ENCODE data around the gene FXYD5.
"Not testable (repeated sequence)": the region's sequence is repeated elsewhere in the genome, so short reads cannot be mapped to it uniquely, and the experiment has no call there.

Gene FXYD5

GRCh38 chr19:35140207-35140961 lies 14.2 kb upstream of the FXYD5 start:
- no peak for FAIRE-seq

DNA sequence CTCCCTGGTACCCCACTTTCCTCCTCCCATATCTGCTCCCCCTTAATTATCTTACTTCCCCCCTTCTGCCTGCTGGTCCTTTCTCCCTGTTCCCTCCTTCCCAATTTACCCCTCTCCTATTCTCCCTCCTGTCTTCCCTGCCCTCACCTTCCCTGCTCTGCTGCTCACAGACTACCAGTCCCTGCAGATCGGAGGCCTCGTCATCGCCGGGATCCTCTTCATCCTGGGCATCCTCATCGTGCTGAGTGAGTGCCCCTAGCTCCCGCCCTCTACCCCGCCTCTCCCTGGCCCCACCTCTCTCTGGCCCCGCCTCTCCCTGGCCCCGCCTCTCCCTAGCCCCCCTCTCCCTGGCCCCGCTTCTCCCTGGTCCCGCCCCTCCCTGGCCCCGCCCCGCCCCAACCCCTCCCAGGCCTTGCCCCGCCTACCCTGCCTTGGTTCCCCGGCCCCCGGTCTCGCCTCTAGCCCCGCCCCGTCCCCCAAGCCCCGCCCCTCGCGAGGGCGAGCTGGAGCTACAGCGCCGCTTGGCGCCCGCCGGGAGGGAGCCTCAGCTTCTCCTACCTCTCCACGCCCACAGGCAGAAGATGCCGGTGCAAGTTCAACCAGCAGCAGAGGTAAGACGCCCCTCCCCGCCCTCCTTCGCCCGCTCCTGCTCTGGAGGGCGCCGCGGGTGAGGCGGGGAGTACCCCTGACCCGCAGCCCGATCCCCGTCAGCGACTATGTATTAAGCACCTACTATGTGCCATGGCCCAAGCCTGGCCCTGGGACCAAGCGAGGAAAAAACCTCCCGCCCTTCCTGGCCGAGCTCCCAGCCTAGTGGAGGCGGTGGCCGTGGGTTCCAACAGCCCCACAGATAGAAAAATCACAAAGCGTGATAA lies 13.3 kb upstream of the FXYD5 start:
- FAIRE-seq: no peak

DNA sequence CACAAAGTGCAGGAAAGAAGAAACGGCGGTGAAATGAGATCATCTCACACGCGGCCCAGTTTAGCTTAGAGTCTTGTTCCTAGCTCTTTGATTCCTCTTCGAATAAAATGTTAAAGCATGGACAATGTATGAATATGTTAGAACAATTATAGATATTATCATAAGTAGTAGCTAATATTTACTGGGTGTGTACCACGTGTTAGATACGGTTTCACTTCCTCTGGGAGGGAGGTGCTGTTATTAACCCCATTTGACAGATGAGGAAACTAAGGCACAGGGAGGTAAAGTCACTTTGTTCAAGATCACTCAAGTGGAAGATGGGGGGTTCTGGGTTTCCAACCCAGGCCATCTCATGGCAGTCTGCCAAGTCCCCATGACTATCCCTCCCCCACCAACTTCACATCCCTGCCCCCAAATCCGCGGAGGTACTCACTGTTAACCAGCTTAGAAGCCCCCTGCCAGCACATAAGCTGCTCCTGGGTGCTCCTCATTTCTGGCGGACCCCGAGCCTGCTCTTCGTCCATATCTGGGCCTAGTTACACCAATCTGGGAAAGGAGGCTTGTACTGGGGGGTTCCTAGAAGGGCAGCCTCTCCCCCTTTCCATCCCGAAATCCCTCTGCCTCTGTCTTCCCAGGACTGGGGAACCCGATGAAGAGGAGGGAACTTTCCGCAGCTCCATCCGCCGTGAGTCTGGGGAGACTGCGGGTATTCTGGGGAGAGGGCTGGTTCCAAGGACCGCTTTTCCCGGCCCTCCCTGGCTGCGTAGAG lies 12.5 kb upstream of the FXYD5 start:
- FAIRE-seq: no peak

- FAIRE-seq: no peak
These were observed 11.8 kb upstream of the FXYD5 start for GRCh38 chr19:35142606-35143230.

DNA sequence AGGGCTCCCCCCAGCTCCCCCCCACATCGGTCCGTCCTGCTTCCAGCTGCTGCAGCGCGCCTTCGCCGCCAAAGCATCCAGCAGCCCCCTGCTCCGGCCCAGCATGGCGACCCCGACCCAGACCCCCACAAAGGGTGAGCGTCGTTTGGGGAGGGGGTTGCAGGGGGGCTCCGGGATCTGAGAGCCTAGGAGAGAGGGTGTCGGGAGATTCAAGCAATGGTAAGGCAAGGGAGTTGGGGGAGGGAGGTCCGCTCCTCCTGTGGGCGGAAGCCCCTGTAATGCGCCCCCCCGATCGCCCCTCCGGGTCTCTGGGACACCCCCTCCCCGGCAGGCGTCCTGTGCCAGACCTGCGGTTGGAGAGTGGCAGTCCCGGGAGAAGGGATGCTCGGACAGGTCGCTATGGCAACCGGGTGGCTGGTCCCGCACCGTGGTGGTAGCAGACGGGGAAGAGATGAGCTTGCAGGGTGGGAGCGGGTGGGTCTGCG lies 11.3 kb upstream of the FXYD5 start, which contains the start of gene FXYD7:
FXYD7 (plus strand) TSS at position 25 of the 485 bp plus-strand sequence; CDS start at position 104, 79 bp downstream.
- no peak for FAIRE-seq

- FAIRE-seq: no peak
These were observed 10.7 kb upstream of the FXYD5 start for GRCh38 chr19:35143818-35144217.

- no peak for FAIRE-seq
These were observed 10.3 kb upstream of the FXYD5 start for GRCh38 chr19:35144259-35144599.

- no peak for FAIRE-seq
These were observed 9.7 kb upstream of the FXYD5 start for GRCh38 chr19:35144600-35145436.

DNA sequence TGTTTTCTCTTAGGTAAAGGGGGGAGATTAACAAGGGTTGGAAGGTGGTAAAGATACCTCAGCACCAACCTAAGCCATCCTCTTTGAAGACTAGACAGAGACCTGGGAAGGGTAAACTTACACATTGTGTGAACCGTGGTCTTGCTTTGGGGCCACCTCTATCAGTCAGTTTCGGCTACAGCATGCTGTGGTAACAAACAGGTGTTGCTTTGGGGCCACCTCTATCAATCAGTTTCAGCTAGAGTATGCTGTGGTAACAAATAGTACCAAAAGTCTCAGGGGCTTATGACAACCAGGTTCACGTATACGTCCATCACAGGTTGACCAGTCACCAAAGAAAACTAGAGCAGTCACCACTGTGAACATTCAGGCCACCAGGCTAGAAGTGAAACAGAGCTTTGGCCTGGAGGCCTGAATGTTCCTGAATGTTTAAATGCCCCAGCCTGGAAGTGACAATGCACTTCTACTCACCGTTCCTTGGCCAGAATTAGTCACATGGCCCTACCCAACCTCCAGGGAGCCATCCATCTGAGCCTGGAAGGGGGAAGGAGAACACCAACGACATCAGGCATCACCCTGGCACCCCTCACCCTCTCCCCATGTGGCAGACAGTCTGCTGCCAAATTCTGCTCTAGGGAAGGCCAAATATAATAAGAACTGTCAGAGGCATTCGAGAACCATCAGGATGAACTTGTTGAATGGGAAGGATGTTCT lies 7.6 kb upstream of the FXYD5 start:
- FAIRE-seq: no peak

DNA sequence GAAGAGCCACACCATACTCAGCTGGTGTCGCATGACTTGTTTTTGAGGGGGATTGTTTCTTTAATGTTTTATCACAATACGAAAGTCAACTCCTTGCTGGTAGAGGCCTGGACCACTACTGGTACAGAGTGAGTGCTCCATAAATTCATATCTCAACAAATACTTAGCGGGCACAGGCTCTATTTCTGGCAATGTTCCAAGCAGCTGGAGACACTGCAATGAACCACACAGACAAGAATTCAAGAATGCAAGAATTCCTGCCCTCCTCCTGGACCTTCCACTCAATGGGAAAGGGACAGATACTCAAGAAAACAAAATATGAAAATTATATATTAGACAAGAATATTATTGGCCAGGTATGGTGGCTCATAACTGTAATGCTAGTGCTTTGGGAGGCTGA lies 5.1 kb upstream of the FXYD5 start:
- FAIRE-seq: no peak

DNA sequence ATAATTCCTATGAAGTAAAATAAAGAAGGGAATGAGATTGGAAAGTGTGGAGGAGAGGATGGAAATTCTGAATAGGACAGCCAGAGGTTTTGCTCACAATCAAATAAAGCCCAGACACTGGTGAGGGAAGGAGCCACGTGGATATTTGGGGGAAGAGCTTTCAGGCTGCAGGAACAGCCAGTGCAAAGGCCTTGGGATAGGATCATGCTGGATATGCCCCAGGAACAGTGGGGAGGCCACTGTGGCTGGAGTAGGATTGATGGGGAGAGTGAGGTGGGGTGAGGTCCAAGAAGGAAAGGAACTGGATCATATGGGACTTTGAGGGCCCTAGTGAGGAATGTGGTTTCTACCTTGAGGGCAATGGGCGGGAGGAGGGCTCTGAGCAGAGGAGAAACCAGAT lies 4.1 kb upstream of the FXYD5 start:
- FAIRE-seq: no peak

DNA sequence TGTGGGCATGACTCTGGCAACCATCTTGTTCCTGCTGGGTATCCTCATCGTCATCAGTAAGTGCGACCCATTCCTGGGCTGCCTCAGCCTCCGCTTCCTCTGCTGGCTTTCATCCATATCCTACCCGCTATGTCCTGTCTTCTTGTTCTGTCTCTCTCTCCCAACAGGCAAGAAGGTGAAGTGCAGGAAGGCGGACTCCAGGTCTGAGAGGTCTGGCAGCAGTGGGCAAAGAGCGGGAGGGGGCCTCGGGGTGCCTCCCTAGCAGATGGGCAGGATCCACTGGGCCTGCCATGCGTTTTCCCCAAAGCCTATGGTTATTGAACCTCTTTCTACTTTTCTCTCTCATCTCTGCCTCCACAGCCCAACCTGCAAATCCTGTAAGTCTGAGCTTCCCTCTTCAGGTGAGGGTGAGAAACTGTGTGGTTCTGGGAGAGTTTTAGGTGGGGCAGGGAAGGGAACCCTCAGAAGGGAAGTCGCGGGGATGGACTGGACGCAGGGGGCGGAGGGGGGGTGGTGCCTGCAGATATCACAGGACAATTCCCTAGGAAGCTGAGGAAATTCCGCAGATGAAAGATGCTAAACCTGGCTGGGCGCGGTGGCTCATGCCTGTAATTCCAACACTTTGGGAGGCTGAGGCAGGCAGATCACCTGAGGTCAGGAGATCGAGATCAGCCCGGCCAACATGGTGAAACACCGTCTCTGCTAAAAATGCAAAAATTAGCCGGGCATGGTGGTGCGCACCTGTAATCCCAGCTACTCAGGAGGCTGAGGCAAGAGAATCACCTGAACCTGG lies 3.1 kb upstream of the FXYD5 start:
- no peak for FAIRE-seq

- FAIRE-seq: not testable (repeated sequence)
These were observed 1.4 kb upstream of the FXYD5 start for GRCh38 chr19:35153129-35153522.

GRCh38 chr19:35153701-35154524 lies 622 bp upstream of the FXYD5 start:
- FAIRE-seq: no peak

GRCh38 chr19:35155441-35155840 lies 906 bp downstream of the FXYD5 start:
- no peak for FAIRE-seq

GRCh38 chr19:35155981-35156672 lies 1.6 kb downstream of the FXYD5 start:
- no peak for FAIRE-seq

DNA sequence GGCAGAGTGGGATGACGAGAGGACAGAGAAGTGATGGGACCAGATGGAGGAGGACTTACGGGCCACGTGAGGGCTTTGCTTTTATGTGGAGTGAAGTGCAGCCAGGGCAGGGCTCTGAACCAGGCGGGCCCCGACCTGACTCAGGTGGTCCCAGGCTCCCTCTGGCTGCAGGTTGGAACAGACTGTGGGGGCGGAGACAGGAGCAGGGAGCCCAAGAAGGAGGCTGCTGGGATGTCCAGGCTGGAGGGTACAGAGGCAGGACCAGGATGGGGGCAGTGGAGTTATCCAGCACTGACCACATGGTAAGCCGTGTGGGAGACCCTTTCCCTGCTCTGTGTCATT lies 2.1 kb downstream of the FXYD5 start:
- no peak for FAIRE-seq

DNA sequence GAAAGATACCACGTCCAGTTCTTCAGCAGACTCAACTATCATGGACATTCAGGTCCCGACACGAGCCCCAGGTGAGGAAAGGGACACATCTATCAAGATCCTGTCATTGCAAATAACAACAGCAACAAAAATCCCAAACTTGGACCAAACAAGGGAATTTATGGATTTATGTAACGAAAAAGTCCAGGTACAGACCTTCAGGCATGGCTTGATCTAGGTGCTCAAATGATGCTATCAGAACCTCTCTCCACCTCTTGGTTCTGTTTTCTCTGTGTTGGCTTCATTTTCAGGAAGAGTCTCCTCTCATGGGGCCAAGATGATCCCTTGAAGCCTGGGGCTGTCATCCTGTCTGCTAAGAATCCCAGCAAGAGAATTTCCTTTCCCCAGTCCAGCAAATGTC lies 2.9 kb downstream of the FXYD5 start:
- FAIRE-seq: no peak

GRCh38 chr19:35159606-35160005 lies 5.1 kb downstream of the FXYD5 start:
- FAIRE-seq: no peak
